Thyroid gland (tissue), 4 donors: ENCODE data around the gene CNTROB.

Experiments
- POLR2A ChIP-seq, 2 donors: fragments of 450-650 bp; IDR thresholded peaks; one replicate each; pipeline ENCODE4 v1.6.1; 2017; ENCODE audit warnings: antibody characterized with exemption in 2 of 2, mild to moderate bottlenecking in 2 of 2, moderate library complexity in 1 of 2
- TF ChIP-seq, protein P1 (sequence below), 6 experiments: fragments of 200-600 bp in 3 of 6; fragments of 450-650 bp in 3 of 6; sonication (generic) in 3 of 6; IDR thresholded peaks; one replicate each; pipeline ENCODE4 v1.5.1; 2016 to 2019; ENCODE audit warnings: antibody characterized with exemption in 6 of 6, mild to moderate bottlenecking in 2 of 6, inconsistent platforms in 1 of 6, moderate library complexity in 1 of 6

DNA sequence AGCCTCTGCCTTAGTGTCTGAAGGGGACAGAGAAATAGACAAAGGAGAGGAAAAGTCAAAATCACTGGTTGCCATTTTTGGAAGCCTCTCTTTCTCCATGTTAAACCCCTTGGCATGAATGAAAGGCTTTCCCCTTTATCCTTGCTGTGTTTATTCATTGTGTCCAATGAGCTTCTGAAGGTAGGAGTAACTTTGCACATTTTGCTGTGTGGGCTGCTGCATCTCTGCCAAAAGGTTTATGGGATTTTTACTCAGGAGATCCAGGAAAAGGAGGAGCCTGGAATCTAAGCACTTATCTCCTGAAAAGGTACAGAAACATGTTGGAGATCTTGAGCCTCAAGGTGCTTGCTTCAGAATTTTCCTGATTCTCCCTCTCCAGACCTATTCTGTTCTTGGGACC lies 3.9 kb downstream of the CNTROB start:
- TF ChIP-seq POLR2A (IDR thresholded peaks at IDR 0.05): no peak
- TF ChIP-seq, protein P1, sequence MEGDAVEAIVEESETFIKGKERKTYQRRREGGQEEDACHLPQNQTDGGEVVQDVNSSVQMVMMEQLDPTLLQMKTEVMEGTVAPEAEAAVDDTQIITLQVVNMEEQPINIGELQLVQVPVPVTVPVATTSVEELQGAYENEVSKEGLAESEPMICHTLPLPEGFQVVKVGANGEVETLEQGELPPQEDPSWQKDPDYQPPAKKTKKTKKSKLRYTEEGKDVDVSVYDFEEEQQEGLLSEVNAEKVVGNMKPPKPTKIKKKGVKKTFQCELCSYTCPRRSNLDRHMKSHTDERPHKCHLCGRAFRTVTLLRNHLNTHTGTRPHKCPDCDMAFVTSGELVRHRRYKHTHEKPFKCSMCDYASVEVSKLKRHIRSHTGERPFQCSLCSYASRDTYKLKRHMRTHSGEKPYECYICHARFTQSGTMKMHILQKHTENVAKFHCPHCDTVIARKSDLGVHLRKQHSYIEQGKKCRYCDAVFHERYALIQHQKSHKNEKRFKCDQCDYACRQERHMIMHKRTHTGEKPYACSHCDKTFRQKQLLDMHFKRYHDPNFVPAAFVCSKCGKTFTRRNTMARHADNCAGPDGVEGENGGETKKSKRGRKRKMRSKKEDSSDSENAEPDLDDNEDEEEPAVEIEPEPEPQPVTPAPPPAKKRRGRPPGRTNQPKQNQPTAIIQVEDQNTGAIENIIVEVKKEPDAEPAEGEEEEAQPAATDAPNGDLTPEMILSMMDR (IDR thresholded peaks at IDR 0.05): no peak
